RWPE1 (cell line): ENCODE results near the gene CNOT6.
"Not testable (repeated sequence)": the region's sequence is repeated elsewhere in the genome, so short reads cannot be mapped to it uniquely, and the experiment has no call there.

Experiments used
- CTCF ChIA-PET: fragments of 350-600 bp; sonication (Branson Sonifier 250); formaldehyde crosslinking; extraction: SDS; loops from one replicate; lab custom pipeline; 2021; lab: Yijun Ruan, JAX
- POLR2A ChIA-PET: fragments of 400-600 bp; formaldehyde crosslinking; extraction: SDS; loops from one replicate; lab custom pipeline; 2020; ENCODE audit warnings: antibody characterized with exemption; ENCODE audit not compliant: low non-redundant PET; lab: Yijun Ruan, JAX
- DNase-seq: peaks from one replicate; pipeline ENCODE4 v3.0.0; 2012; ENCODE audit warnings: low spot score
- H3K27ac ChIP-seq: fragments of 450-650 bp; 2 replicates; pipeline ENCODE4 v1.5.1; 2017
- TF ChIP-seq, protein P1 (sequence below): fragments of 450-650 bp; conservative IDR thresholded peaks from 2 replicates; pipeline ENCODE4 v1.5.1; 2017; ENCODE audit warnings: low read depth, mild to moderate bottlenecking

The CNOT6 gene

GRCh38 chr5:180494060-180494509 lies at the start of gene CNOT6:
Gene CNOT6 (plus strand): TSS chr5:180494379. CDS start chr5:180529277, 34,898 bp downstream.
- ChIA-PET POLR2A (interaction anchor here (0.5 to 0.6 kb wide), 2 partner anchors 11 to 14 kb away, joined by 4 to 6 read pairs; no protein-coding TSS in a partner anchor), CTCF (interaction anchor here (0.6 to 1.6 kb wide), 3 partner anchors 21 to 460 kb away, joined by 3 to 5 read pairs (median 5); no protein-coding TSS in a partner anchor)
- peak within 1 kb of the TSS; percentile 92 for H3K27ac ChIP-seq
- peak; percentile 98 for DNase-seq
- TF ChIP-seq, protein P1, sequence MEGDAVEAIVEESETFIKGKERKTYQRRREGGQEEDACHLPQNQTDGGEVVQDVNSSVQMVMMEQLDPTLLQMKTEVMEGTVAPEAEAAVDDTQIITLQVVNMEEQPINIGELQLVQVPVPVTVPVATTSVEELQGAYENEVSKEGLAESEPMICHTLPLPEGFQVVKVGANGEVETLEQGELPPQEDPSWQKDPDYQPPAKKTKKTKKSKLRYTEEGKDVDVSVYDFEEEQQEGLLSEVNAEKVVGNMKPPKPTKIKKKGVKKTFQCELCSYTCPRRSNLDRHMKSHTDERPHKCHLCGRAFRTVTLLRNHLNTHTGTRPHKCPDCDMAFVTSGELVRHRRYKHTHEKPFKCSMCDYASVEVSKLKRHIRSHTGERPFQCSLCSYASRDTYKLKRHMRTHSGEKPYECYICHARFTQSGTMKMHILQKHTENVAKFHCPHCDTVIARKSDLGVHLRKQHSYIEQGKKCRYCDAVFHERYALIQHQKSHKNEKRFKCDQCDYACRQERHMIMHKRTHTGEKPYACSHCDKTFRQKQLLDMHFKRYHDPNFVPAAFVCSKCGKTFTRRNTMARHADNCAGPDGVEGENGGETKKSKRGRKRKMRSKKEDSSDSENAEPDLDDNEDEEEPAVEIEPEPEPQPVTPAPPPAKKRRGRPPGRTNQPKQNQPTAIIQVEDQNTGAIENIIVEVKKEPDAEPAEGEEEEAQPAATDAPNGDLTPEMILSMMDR = no peak

GRCh38 chr5:180454752-180455151 lies 39.4 kb upstream of the CNOT6 start:
- POLR2A ChIA-PET = no interaction called here
- no peak overlapping the region for H3K27ac ChIP-seq
- TF ChIP-seq, protein P1 = no peak
- no peak for DNase-seq
- CTCF ChIA-PET = interaction anchor here (0.6 to 0.7 kb wide), 2 partner anchors 14 to 18 kb away, joined by 3 read pairs; no protein-coding TSS in a partner anchor

DNA sequence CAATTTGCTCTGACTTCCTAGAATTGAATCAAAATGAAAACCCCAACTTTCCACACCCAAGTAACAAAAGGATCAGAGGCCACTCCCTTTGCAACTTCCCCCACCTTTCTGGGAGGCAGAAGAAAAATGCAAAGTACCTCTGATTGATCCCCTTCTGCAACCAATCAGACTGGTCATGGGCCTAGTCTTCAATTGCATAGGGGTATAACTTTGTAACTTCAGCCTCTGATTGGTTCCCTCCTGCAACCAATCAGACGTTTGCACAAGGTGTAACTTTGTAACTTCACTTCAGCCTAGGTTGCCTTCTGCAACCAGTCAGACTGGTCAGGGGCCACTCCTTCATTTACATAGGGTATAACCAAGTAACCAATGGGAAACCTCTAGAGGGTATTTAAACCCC lies 38.3 kb upstream of the CNOT6 start:
- DNase-seq = no peak
- TF ChIP-seq, protein P1 = no peak
- POLR2A ChIA-PET = no interaction called here
- no peak overlapping the region for H3K27ac ChIP-seq
- CTCF ChIA-PET = interaction anchor here (0.7 kb wide), 1 partner anchor 249 kb away, joined by 3 read pairs; no protein-coding TSS in a partner anchor

GRCh38 chr5:180456792-180457191 lies 37.4 kb upstream of the CNOT6 start:
- POLR2A ChIA-PET = interaction anchor here (0.7 kb wide), 1 partner anchor 34 kb away, joined by 3 read pairs; no protein-coding TSS in a partner anchor
- TF ChIP-seq, protein P1 = no peak
- CTCF ChIA-PET = interaction anchor here (0.7 kb wide), 2 partner anchors 12 to 55 kb away, joined by 3 to 5 read pairs; no protein-coding TSS in a partner anchor
- H3K27ac ChIP-seq = no peak overlapping the region
- no peak for DNase-seq

GRCh38 chr5:180458852-180459673 lies 35.1 kb upstream of the CNOT6 start:
- CTCF ChIA-PET, POLR2A ChIA-PET, H3K27ac ChIP-seq, DNase-seq: not testable (repeated sequence)

DNA sequence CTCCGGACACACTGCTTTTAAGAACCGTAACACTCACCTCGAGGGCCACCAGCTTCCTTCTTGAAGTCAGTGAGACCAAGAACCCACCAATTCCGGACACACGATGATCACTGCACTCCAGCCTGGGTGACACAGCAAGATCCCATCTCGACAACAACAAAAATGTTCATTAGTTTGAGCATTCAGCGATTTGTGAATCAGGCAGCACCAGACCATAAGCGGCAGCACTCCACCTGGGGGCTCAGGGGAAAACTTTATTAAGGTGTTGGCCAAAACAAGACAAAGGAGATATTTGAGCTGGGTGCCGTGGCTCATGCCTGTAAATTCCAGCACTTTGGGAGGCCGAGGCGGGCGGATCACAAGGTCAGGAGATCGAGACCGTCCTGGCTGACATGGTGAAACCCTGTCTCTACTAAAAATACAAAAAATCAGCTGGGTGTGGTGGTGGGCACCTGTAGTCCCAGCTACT lies 34.5 kb upstream of the CNOT6 start:
- POLR2A ChIA-PET, H3K27ac ChIP-seq, DNase-seq: not testable (repeated sequence)
- CTCF ChIA-PET = interaction anchor here (0.6 kb wide), 1 partner anchor 12 kb away, joined by 3 read pairs; no protein-coding TSS in a partner anchor

- ChIA-PET POLR2A (no interaction called here), CTCF (interaction anchor here (0.6 to 0.8 kb wide), 3 partner anchors 11 to 132 kb away, joined by 3 to 4 read pairs (median 4); no protein-coding TSS in a partner anchor)
- TF ChIP-seq, protein P1 = no peak
- DNase-seq = no peak
- H3K27ac ChIP-seq = no peak overlapping the region
Observed at GRCh38 chr5:180460834-180461233, 33.3 kb upstream of the CNOT6 start.
